ENCODE results near the gene NDOR1.
"Not testable (repeated sequence)": the region's sequence is repeated elsewhere in the genome, so short reads cannot be mapped to it uniquely, and the experiment has no call there.

The NDOR1 gene

GRCh38 chr9:137245450-137246421, 40.2 kb downstream of the NDOR1 start:
- no peak for DNase-seq

DNA sequence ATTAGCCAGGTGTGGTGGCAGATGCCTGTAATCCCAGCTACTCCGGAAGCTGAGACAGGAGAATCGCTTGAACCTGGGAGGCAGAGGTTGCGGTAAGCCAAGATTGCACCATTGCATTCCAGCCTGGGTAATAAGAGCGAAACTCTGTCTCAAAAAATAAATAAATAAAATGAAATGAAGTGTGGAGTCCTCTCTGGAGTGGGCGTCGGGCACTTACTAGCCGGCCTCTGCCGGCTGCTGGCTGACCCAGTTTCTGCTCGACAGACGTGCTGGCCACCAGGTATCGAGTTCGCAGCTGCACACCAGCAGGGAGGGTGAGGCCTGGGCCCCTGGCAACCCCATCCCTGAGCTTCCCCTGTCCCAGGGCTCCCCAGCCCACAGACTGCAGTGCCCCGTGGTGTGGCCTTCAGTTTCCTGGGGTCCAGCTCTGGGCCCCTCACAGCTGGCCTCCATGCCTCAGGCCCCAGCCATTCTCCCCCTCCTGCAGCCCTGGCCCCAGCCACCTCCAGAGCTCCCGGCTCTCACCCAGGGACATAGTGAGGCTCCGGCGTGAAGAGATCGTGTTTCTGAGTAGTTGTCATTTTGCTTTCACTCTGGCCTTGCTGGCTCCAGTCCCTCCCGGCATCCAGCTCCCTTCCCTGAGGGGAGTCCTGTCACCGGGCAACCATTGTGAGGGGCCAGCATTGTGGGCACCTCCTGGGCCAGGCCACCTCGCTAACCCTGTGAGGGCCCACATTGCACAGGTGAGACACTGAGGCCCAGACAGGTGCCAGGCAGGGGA, 41.8 kb downstream of the NDOR1 start:
- no peak for DNase-seq

GRCh38 chr9:137247916-137248175, 42.3 kb downstream of the NDOR1 start:
- no peak for DNase-seq

DNA sequence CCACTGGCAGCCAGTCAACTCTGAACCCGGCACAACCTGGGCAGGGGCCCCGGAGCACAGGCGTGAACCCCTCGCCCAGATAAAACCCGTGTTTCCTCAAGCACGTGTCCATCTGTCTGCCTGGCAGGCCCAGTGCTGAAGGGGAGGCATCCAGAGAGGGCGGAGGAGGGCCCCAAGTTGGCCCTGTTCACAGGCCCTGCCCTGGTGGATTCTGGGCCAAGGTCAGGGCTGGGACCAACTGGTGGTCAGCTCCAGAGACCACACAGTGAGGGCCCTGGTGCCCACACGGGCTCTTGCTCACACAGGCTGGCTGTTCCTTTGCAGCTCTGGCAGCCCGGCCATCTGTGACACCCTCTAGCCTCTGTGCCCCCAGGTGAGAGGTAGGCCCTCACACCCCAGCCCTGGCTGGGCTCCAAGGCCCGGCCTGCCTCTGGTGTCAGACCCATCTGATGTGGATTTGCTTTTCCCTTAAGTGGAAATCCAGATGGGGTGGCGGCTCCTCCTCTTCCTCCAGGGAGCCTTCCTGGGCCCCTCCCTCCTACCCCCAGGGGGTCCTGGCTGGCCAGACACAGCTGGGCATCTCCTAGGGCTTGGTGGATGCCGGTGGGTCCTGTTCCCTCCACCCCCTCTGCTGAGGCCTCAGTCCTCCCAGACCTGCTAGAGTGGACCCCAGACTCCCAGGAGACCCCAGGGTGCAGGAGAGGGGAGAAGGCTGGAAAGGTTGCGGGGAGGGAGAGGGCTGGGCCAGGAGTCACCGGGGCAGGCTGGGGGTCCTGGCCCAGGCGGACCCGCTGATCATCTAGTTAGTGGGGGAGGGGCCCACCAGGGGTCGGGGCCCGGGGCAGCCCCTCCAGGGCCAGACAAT, 45.1 kb downstream of the NDOR1 start:
- no peak for DNase-seq

- DNase-seq, result no peak
These were observed 45.6 kb downstream of the NDOR1 start, which contains the start of gene STPG3 for GRCh38 chr9:137251194-137251461. Gene STPG3 (plus strand): TSS chr9:137251286. CDS start chr9:137251287, 1 bp downstream.

DNA sequence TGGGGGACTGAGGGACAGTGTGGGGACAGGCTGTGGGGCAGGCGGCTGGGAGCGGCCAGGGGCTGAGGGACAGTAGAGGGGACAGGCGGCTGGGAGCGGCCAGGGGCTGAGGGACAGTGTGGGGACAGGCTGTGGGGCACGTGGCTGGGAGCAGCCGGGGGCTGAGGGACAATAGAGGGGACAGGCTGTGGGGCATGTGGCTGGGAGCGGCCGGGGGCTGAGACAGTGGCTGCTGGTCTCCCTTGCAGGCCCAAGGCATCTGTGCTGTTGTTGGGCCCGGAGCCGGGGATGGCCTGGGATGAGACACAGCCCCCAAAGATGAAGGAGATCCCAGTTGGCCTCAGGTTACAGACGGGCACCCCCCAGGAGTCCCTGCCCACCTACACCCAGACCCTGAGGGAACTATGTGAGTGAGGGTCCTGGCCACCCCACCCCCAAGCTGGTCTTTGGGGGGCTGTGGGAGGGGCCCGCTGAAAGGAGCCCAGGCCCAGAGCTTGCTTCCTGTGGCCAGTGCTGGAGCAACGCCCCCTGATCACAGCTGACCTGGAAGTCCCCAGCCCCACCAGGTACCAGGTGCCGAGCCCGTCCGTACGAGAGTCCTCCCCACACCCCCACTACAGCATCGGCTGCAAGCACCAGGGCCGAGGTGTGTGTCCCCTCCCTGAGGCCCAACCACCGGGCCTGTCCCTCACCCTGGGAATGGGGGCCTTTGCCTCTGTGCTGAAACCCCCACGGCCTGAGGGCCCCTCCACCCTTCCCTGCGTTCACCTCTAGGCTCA, 46.2 kb downstream of the NDOR1 start:
- DNase-seq, result no peak

- DNase-seq, result no peak
These were observed 47.3 kb downstream of the NDOR1 start for GRCh38 chr9:137252555-137253506.

- DNase-seq, result no peak
These were observed 48.5 kb downstream of the NDOR1 start for GRCh38 chr9:137253717-137254623.

DNA sequence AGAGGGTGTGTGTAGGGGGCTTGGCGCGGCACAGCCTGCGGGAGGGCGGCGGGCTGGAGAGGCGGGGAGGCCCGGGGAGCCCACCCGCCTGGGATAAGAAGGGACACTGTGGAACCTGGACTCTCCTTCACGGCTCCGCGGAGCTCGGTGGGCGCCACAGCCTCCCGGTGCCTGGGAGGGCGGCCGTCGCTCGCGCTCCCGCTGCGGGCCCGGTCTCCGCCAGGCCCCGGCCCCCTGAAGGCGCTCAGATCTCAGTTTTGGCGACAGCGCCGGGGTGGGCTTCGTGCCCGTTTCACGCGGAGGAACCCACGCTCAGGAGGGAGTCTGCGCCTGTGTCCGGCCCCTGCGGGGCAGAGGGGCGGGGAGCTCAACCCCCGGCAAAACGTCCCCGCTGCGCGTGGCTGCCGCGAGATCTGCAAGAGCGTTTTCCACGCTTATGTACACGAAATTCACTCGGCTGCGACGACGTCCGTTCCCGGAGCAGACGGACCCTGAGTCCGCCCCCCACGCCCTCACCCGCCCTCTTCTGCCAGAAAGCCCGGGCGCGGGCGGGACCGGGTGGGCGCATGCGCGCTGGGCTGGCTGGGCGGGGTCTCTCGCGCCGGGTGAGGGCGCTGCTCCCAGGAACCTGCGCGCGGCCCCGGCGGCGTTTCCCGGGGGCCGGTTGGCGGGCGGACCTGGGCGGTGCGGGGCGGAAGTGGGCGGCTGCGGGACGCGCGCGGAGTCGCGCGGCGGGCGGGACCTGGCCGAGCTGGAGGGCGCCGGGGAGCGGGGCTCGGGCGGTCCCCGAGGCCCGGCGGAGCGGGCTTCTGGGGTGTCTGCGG, 49.3 kb downstream of the NDOR1 start, which contains the start of gene NELFB:
Gene NELFB (plus strand): TSS at position 704 of the 824 bp plus-strand sequence.
- peak; percentile 96 to 97 for DNase-seq

DNA sequence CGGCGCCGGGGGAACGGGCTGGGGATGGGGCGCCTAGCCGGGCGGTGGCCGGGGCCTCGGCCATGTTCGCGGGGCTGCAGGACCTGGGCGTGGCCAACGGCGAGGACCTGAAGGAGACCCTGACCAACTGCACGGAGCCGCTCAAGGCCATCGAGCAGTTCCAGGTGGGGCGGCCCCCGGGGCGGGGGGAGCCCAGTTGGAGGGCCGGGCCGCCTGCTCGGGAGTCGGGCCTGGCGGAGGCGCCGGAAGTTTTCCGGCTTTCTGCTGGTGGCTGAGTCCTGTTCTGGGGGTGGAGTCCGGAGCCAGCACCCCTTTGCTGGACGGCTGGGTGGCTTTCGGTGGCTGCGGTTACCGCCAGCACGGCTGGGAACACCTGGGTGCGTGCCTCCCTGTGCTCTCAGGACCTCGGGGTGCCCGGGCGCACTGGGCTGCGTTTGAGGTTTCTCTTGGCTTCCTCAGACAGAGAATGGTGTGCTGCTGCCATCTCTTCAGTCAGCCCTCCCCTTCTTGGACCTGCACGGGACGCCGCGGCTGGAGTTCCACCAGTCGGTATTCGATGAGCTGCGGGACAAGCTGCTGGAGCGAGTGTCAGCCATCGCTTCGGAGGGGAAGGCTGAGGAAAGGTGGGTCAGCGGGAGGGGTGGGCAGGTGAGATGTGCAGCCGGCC, 50.1 kb downstream of the NDOR1 start:
- DNase-seq, result no peak

GRCh38 chr9:137256362-137256761, 50.9 kb downstream of the NDOR1 start:
- DNase-seq, result no peak

DNA sequence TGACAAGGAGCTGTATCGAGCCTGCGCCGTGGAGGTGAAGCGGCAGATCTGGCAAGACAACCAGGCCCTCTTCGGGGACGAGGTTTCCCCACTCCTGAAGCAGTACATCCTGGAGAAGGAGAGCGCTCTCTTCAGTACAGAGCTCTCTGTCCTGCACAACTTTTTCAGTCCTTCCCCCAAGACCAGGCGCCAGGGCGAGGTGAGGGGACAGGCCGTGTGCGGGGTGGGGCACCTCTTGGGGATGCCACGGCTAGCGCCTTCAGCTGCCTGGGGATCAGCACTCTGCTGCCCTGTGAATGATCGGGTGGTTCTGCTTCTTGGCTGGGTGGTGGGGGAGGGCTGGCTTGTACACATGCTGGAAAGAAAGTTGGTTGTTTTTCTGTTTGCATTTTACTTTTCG, 51.4 kb downstream of the NDOR1 start:
- no peak for DNase-seq

- DNase-seq, result not testable (repeated sequence)
These were observed 56.8 kb downstream of the NDOR1 start for GRCh38 chr9:137262173-137262908.

GRCh38 chr9:137262909-137263285, 57.4 kb downstream of the NDOR1 start:
- no peak for DNase-seq

- no peak for DNase-seq
These were observed 58.0 kb downstream of the NDOR1 start for GRCh38 chr9:137263506-137263905.

DNA sequence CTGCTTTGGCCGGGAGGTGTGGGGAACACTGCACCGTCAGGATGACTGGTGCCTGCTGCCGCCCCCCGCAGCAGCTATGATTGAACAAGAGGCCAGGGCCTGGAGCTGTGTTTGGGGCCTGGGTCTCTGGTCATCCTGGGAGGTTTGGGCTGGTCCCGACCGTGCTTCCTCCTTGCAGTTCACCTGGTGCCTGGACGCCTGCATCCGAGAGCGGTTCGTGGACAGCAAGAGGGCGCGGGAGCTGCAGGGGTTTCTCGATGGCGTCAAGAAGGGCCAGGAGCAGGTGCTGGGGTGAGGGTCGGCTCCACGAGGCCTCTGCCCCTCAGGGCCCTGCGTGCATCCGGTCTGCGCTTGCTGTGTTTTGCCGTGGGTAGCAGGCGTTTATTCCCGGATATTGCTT, 58.6 kb downstream of the NDOR1 start:
- DNase-seq, result no peak

DNA sequence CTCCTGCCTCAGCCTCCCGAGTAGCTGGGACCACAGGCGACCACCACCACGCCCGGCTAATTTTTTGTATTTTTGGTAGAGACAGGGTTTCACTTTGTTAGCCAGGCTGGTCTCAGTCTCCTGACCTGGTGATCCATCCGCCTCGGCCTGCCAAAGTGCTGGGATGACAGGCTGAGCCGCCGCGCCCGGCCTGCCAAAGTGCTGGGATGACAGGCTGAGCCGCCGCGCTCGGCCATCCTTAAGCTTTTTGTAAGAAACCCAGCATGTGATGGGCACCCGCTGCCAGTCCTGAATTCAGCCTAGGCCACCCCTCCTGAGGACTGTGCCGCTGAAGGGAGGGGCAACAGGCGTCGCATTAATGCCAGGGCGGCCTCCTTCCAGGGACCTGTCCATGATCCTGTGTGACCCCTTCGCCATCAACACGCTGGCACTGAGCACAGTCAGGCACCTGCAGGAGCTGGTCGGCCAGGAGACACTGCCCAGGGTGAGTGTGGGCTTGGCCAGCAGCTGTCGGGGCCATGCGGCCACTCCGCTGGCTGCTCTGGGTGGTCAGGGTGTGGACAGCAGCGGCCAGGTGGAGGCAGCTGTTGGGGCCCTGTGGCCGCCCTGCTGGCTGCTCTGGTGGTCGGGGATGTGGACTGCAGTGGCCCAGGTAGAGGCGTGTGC, 60.1 kb downstream of the NDOR1 start:
- DNase-seq, result no peak

Data from activated CD4-positive, alpha-beta T cell treated with anti-CD3 and anti-CD28 coated beads, Interleukin-2, amount 50 U/mL, for 48 hours (primary cell).